Liver (tissue), 3 donors: ENCODE measurements around the gene CBX5.
"Not testable (repeated sequence)": the region's sequence is repeated elsewhere in the genome, so short reads cannot be mapped to it uniquely, and the experiment has no call there.

Source experiments
- JUND ChIP-seq, 2 donors: IDR thresholded peaks; 2 replicates each; pipeline ENCODE4 v1.6.1; 2016; ENCODE audit warnings: antibody characterized with exemption in 2 of 2
- NR2F2 ChIP-seq: IDR thresholded peaks from 2 replicates; pipeline ENCODE4 v1.6.1; 2016; ENCODE audit warnings: antibody characterized with exemption
- YY1 ChIP-seq: IDR thresholded peaks from 2 replicates; pipeline ENCODE4 v1.6.1; 2016; ENCODE audit warnings: antibody characterized with exemption, mild to moderate bottlenecking
- TF ChIP-seq, protein P1 (sequence below): IDR thresholded peaks from 2 replicates; pipeline ENCODE4 v1.6.1; 2016; ENCODE audit warnings: antibody characterized with exemption
- TF ChIP-seq, protein P2 (sequence below): fragments of 150-350 bp; IDR thresholded peaks from 2 replicates; pipeline ENCODE4 v1.5.1; 2017; ENCODE audit warnings: improper control_type of control experiment, low read depth, low read length; ENCODE audit not compliant: missing input control
- donor health status: healthy.
- donor health status: healthy.

GRCh38 chr12:54281261-54281638 is 1.3 kb upstream of the CBX5 start:
- TF ChIP-seq YY1; JUND (IDR thresholded peaks at IDR 0.05); NR2F2: not testable (repeated sequence)
- TF ChIP-seq, protein P1, sequence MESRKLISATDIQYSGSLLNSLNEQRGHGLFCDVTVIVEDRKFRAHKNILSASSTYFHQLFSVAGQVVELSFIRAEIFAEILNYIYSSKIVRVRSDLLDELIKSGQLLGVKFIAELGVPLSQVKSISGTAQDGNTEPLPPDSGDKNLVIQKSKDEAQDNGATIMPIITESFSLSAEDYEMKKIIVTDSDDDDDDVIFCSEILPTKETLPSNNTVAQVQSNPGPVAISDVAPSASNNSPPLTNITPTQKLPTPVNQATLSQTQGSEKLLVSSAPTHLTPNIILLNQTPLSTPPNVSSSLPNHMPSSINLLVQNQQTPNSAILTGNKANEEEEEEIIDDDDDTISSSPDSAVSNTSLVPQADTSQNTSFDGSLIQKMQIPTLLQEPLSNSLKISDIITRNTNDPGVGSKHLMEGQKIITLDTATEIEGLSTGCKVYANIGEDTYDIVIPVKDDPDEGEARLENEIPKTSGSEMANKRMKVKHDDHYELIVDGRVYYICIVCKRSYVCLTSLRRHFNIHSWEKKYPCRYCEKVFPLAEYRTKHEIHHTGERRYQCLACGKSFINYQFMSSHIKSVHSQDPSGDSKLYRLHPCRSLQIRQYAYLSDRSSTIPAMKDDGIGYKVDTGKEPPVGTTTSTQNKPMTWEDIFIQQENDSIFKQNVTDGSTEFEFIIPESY = not testable (repeated sequence)
- TF ChIP-seq, protein P2, sequence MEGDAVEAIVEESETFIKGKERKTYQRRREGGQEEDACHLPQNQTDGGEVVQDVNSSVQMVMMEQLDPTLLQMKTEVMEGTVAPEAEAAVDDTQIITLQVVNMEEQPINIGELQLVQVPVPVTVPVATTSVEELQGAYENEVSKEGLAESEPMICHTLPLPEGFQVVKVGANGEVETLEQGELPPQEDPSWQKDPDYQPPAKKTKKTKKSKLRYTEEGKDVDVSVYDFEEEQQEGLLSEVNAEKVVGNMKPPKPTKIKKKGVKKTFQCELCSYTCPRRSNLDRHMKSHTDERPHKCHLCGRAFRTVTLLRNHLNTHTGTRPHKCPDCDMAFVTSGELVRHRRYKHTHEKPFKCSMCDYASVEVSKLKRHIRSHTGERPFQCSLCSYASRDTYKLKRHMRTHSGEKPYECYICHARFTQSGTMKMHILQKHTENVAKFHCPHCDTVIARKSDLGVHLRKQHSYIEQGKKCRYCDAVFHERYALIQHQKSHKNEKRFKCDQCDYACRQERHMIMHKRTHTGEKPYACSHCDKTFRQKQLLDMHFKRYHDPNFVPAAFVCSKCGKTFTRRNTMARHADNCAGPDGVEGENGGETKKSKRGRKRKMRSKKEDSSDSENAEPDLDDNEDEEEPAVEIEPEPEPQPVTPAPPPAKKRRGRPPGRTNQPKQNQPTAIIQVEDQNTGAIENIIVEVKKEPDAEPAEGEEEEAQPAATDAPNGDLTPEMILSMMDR = not testable (repeated sequence)
